NCI-H69 (cell line): ENCODE results near the gene SPANXN2.
"Not testable (repeated sequence)": the region's sequence is repeated elsewhere in the genome, so short reads cannot be mapped to it uniquely, and the experiment has no call there.

Experiments
- DNase-seq: peaks from one replicate; lab custom pipeline; 2025; lab: John Stamatoyannopoulos, UW

Gene SPANXN2

GRCh38 chrX:143720652-143721051 is at the start of gene SPANXN2:
TSS of gene SPANXN2 (minus strand) at chrX:143720752. CDS start at chrX:143720668, 84 bp downstream.
- not testable (repeated sequence) for DNase-seq

- DNase-seq, result no peak
These were observed 48.4 kb upstream of the SPANXN2 start for GRCh38 chrX:143768976-143769375.

- DNase-seq, result not testable (repeated sequence)
These were observed 47.2 kb upstream of the SPANXN2 start for GRCh38 chrX:143767789-143768188.

GRCh38 chrX:143757887-143758286 is 37.3 kb upstream of the SPANXN2 start:
- no peak for DNase-seq

- DNase-seq, result no peak
These were observed 36.8 kb upstream of the SPANXN2 start for GRCh38 chrX:143757375-143757774.

GRCh38 chrX:143754183-143754582 is 33.6 kb upstream of the SPANXN2 start:
- DNase-seq, result peak; percentile 23

- DNase-seq, result no peak
These were observed 13.3 kb upstream of the SPANXN2 start for GRCh38 chrX:143733866-143734265.

GRCh38 chrX:143726296-143726695 is 5.7 kb upstream of the SPANXN2 start:
- no peak for DNase-seq

- no peak for DNase-seq
These were observed 19.1 kb downstream of the SPANXN2 start for GRCh38 chrX:143701460-143701859.

GRCh38 chrX:143694885-143695284 is 25.7 kb downstream of the SPANXN2 start:
- no peak for DNase-seq

GRCh38 chrX:143683486-143683885 is 37.1 kb downstream of the SPANXN2 start:
- DNase-seq, result peak; percentile 0

GRCh38 chrX:143674926-143675325 is 45.6 kb downstream of the SPANXN2 start:
- DNase-seq, result peak; percentile 3

GRCh38 chrX:143669395-143669794 is 51.2 kb downstream of the SPANXN2 start:
- DNase-seq, result peak; percentile 15

GRCh38 chrX:143664302-143664701 is 56.2 kb downstream of the SPANXN2 start:
- DNase-seq, result peak; percentile 31

- DNase-seq, result no peak
These were observed 56.8 kb downstream of the SPANXN2 start for GRCh38 chrX:143663755-143664154.
